ENCODE measurements around the gene DCK.
"Not testable (repeated sequence)": the region's sequence is repeated elsewhere in the genome, so short reads cannot be mapped to it uniquely, and the experiment has no call there.

The DCK gene

DNA sequence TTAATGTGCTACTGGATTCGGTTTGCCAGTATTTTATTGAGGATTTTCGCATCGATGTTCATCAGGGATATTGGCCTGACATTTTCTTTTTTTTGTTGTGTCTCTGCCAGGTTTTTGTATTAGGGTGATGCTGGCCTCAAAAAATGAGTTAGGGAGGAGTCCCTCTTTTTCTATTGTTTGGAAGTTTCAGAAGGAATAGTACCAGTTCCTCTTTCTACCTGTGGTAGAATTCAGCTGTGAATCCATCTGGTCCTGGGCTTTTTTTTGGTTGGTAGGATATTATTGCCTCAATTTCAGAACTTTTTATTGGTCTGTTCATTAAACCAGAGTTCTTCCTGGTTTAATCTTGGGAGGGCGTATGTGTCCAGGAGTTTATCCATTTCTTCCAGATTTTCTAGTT lies 7.9 kb downstream of the DCK start:
- not testable (repeated sequence) for DNase-seq (ENCODE audit: low read depth)

DNA sequence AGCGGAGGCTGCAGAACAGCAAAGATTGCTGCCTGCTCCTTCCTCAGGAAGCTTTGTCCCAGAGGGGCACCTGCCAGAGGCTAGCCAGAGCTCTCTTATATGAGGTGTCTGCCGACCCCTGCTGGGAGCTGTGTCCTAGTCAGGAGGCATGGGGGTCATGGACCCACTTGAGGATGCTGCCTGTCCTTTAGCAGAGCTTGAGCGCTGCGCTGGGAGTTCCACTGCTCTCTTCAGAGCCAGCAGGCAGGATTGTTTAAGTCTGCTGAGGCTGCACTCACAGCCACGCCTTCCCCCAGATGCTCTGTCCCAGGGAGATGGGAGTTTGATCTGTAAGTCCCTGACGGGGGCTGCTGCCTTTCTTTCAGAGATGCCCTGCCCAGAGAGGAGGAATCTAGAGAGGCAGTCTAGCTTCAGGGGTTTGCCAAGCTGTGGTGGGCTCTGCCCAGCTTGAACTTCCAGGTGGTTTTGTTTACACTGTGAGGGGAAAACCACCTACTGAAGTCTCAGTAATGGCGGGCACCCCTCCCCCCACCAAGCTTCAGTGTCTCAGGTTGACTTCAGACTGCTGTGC lies 10.9 kb downstream of the DCK start:
- DNase-seq (ENCODE audit: low read depth) = no peak

DNA sequence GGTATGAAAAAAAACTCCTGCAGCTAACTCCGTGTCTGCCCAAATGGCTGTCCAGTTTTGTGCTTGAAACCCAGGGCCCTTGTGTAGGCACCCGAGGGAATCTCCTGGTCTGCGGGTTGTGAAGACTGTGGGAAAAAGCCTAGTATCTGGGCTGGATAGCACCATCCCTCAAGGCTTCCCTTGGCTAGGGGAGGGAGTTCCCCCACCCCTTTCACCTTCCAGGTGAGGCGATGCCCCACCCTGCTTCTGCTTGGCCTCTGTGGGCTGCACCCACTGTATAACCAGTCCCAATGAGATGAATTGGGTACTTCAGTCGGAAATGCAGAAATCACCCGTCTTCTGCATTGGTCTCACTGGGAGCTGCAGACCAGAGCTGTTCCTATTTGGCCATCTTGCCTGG lies 11.6 kb downstream of the DCK start:
- not testable (repeated sequence) for DNase-seq (ENCODE audit: low read depth)

GRCh38 chr4:71006203-71006907 lies 12.9 kb downstream of the DCK start:
- no peak for DNase-seq (ENCODE audit: low read depth)

- no peak for DNase-seq (ENCODE audit: low read depth)
Observed at GRCh38 chr4:71008196-71008595, 14.7 kb downstream of the DCK start.

DNA sequence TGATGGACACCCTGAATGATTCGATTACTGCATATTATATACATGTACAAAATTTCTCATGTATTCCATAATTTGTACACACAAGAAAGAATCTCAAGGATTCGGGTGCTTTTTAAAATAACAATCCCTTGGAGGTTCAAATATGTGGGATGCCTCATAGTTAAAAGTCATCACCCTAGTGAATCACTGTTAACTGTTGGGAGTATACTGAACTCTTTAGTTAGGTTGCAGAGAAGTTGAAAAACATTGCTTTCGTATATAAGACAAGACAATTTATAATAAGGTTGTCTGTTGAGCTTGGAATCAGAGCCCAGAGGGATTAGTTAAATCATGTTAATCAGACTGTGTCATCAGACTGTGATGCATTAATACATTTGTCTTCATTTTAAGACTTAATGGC lies 15.6 kb downstream of the DCK start:
- peak; percentile 75 for DNase-seq (ENCODE audit: low read depth)

GRCh38 chr4:71009890-71010588 lies 16.6 kb downstream of the DCK start:
- peak; percentile 71 for DNase-seq (ENCODE audit: low read depth)

DNA sequence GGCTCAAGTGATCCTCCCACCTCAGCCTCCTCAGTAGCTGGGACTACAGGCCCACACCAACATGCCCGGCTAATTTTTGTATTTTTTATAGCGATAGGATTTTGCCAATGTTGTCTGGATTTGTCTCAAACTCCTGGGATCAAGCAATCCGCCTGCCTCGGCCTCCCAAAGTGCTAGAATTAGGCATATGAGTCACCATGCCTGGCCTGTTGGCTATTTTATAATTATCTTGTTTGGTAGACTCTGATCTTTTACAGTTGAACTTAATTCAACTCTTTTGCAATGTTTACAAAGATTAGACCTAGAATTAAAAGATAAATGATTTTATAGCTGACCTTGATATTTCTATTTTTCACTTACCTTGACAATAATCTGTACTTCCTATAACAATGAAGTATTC lies 18.0 kb downstream of the DCK start:
- DNase-seq (ENCODE audit: low read depth) = no peak

- not testable (repeated sequence) for DNase-seq (ENCODE audit: low read depth)
Observed at GRCh38 chr4:71017391-71017790, 23.9 kb downstream of the DCK start.

DNA sequence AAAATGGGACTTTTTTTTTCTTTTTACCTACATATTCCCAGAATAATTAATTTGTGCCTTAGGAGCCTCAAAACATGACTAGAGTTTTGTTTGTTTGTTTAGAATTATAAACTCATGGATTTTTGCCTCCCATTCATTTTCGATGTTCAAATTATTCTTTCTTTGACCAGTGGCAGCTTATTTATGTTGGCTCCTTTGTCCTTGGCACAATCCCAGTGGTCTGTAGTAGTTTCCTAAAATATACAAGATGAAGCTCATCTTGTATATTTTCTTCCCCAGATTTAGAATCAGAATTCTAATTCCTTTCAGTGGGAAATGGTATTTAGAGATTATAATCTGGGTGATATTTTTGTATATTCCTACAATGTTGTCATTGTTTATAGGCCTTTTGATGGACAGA lies 27.2 kb downstream of the DCK start:
- DNase-seq (ENCODE audit: low read depth) = no peak

GRCh38 chr4:71025654-71026053 lies 32.2 kb downstream of the DCK start:
- no peak for DNase-seq (ENCODE audit: low read depth)

DNA sequence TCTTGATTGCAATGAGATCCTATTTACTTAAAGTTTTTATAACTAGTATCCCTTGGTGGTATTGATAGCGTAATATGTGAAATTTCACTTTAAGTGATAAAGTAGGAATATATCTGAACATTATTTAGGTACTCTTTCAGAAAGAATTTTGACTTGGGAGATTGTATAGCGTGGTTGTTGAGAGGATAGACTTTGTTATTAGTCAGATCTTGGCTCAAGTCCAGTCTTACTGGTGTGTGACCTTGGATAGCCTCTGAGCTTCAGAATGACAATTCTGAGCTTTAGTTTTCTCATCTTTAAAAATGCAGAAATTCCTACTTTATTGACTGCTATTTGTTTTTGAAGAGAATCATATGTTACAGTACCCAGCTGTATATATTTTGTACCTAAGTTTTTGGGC lies 32.6 kb downstream of the DCK start:
- peak; percentile 91 for DNase-seq (ENCODE audit: low read depth)

GRCh38 chr4:71027611-71028010 lies 34.2 kb downstream of the DCK start:
- DNase-seq (ENCODE audit: low read depth) = no peak

DNA sequence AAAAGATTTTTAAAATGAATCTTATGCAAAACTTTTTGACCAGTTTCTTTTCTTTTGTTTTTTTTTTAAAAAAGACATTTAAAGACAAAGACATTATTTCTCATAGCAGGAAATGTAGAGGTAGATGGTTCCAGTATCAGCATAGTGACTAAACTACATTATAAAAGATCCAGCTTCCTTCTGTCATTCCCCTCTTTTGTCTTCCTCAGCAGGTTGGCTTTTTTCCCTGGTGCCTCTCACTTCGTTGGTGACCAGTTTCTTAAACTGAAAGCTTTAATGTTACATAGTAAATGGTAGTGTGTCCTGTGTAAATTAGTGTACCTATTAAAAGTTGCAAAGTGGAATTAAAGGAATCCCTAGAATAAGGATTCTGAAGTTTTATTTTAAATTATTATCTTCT lies 36.1 kb downstream of the DCK start:
- DNase-seq (ENCODE audit: low read depth) = no peak

DNA sequence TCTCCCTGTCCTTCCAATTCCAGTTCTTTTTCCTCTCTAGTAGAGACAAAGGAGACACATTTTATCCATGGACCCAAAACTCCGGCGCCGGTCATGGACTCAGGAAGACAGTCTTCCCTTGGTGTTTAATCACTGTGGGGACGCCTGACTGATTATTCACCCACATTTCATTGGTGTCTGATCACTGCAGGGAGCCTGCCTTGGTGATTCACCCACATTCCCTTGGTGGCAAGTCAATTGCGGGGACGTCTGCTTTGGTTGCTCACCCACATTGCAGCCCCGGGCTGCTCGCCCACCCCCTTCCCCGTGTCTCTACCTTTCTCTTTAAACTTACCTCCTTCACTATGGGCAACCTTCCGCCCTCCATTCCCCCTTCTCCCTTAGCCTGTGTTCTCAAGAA lies 38.7 kb downstream of the DCK start:
- peak; percentile 90 for DNase-seq (ENCODE audit: low read depth)

DNA sequence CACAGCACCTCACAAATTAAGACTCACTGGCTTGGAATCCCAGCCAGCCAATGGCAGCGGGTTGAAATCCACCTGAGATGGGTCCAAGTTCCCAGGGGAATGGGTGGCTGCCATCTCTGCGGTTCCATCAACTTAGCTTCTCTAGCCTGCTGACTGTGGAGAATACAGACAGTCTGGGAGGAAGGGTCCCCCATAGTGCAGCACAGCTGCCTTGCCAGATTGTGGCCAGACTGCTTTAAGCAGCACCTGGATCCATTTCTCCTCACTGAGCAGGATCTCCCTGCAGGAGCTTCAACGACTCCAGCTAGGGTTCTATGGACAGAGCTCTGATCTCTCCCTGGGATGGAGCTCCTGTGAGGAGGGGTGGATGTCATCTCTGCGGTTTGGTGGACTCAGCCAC lies 51.8 kb downstream of the DCK start:
- DNase-seq (ENCODE audit: low read depth) = no peak

GRCh38 chr4:71049395-71049794 lies 55.9 kb downstream of the DCK start:
- DNase-seq (ENCODE audit: low read depth) = no peak

- peak; percentile 47 for DNase-seq (ENCODE audit: low read depth)
Observed at GRCh38 chr4:71050809-71051208, 57.4 kb downstream of the DCK start.

DNA sequence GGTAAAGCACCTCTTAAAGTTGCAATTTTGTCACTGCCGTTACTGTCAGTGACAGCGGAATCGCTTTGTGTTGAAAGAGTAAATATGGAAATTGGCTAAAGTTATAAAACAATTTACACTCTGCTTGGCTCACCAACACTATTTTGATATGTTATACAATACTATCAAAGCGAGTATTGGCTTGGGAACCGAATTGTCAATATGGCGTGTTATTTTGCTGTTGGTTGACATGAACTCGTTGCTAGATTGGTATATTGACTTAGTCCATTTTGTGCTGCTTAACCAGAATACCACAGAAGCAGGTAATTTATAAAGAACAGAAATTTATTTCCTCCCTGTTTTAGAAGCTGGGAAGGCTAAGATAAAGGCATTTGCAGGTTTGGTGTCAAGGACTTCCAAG lies 58.6 kb downstream of the DCK start:
- DNase-seq (ENCODE audit: low read depth) = no peak

GRCh38 chr4:71052716-71053115 lies 59.3 kb downstream of the DCK start:
- DNase-seq (ENCODE audit: low read depth) = no peak

DNA sequence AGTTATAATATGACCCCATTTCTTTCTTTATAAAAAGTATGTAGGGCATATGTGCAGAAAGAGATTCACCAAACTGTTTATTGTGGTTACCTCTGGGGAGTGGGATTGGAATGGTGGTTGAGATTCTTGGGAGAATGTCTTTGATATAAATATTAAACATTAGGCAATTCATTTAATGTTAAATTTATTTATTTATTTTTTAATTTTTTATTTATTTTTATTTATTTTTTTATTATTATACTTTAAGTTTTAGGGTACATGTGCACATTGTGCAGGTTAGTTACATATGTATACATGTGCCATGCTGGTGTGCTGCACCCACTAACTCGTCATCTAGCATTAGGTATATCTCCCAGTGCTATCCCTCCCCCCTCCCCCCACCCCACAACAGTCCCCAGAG lies 60.2 kb downstream of the DCK start:
- not testable (repeated sequence) for DNase-seq (ENCODE audit: low read depth)

- DNase-seq (ENCODE audit: low read depth) = not testable (repeated sequence)
Observed at GRCh38 chr4:71059573-71059972, 66.1 kb downstream of the DCK start.

GRCh38 chr4:71062436-71062835 lies 69.0 kb downstream of the DCK start:
- DNase-seq (ENCODE audit: low read depth) = no peak

DNA sequence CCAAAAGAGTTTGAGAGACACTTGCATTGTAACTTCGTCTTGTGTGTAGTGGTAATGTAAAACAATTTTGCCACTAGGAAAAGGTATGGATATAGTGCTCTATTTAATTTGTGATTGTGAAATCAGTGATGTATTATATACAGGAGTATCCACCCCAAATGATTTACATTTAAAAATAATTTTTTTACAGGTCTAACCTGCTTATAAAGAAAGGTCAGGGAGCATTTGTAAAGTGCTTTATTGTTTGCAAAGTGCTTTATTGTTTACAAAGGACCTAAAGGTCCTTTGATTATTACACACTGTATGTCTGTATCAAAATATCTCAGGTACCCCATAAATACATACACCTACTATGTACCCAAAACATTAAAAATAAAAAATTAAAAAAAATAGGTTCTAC lies 70.3 kb downstream of the DCK start:
- no peak for DNase-seq (ENCODE audit: low read depth)

Data from ELR (cell line).